ENCODE measurements around the gene SPEG.

GRCh38 chr2:219474285-219475060 is 39.8 kb downstream of the SPEG start:
- no peak for TF ChIP-seq CTCF (IDR thresholded peaks at IDR 0.05)
- no peak for TF ChIP-seq POLR2A (IDR thresholded peaks at IDR 0.05)
